ENCODE results near the gene AKAP6. TPM values are rescaled to one million over a fixed set of nuclear protein-coding genes. Genes with fewer than 3 reads are reported as not detected.

The AKAP6 gene
- total RNA-seq, 2 donors from 2014 or later, result 98.2 to 111 TPM

DNA sequence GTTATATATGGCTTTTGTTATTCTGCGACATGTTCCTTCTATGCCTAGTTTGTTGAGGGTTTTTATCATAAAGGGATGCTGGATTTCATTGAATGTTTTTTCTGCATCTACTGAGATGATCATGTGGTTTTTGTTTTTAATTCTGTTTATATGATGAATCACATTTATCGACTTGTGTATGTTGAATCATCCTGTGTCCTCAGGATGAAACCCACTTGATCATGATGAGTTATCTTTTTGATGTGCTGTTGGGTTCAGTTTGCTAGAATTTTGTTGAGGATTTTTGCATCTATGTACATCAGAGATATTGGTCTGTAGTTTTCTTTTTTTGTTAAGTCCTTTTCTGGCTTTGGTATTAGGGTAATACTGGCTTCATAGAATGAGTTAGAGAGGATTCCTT lies 291.2 kb downstream of the AKAP6 start:
- intact Hi-C loops (cut with DNase I), result no loop called here
- ATAC-seq, result no peak
- no peak for DNase-seq

DNA sequence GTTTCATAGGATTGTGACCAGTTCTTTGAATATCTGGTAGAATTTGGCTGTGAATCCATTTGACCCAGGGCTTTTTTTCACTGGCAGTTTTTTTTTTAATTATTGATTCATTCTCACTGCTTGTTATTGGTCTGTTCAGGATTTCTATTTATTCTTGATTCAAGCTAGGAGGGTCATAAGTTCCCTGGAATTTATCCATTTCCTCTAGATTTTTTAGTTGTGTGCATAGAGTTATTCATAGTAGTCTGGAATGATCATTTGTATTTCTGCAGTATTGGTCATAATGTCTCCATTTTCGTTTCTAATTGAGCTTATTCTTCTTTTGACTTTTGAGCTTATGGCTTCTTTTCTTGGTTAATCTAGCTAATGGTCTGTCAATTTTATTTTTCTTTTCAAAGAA lies 291.6 kb downstream of the AKAP6 start:
- intact Hi-C loops (cut with DNase I), result no loop called here
- DNase-seq, result no peak
- ATAC-seq, result no peak

- DNase-seq (no peak), ATAC-seq (no peak)
- intact Hi-C loops (cut with DNase I), result no loop called here
Observed at GRCh38 chr14:32621585-32621984, 292.5 kb downstream of the AKAP6 start.

GRCh38 chr14:32622742-32623141 lies 293.6 kb downstream of the AKAP6 start:
- intact Hi-C loops (cut with DNase I), result no loop called here
- DNase-seq (no peak), ATAC-seq (no peak)

DNA sequence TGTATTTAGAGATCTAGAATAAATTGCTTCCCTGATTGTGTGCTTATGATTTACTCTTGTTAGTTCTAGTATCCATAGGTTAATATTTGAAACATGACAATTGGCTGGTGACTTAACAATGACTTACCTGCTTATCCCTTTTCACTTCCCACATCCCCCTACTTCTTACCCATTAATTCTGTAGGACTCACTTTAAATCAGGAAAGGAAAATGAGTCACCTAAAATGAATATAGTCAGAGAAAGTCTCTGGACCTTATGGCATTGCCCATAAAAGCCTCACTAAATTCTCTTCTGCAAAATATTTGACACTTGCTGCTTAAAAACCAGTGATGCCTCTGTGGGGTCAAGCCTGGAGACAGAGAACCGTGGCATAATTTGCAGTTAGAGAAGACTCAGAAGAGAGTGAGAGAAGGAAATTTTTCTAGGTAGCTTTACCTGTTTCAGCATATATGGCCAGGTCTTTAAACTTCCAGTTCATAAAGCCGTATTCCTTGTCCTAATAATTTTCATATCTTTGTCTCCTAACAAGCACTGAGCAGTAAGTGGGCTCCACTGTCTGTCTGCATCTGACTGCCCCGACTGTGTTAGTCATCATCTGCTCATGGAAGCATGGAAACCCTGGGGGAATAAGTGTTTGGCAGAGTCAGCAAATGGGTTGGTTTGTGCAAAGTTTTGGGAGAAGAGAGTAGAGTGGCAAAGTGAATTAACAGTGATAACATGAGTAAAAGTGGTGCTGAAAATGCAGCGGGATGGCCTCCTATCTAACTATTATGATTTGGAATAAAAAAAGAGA lies 294.4 kb downstream of the AKAP6 start:
- ATAC-seq, result peak in 1 of 2 donors; percentile 45
- no peak for DNase-seq
- intact Hi-C loops (cut with DNase I), result no loop called here

GRCh38 chr14:32625211-32625610 lies 296.1 kb downstream of the AKAP6 start:
- no peak for DNase-seq
- no peak for ATAC-seq
- intact Hi-C loops (cut with DNase I), result no loop called here

DNA sequence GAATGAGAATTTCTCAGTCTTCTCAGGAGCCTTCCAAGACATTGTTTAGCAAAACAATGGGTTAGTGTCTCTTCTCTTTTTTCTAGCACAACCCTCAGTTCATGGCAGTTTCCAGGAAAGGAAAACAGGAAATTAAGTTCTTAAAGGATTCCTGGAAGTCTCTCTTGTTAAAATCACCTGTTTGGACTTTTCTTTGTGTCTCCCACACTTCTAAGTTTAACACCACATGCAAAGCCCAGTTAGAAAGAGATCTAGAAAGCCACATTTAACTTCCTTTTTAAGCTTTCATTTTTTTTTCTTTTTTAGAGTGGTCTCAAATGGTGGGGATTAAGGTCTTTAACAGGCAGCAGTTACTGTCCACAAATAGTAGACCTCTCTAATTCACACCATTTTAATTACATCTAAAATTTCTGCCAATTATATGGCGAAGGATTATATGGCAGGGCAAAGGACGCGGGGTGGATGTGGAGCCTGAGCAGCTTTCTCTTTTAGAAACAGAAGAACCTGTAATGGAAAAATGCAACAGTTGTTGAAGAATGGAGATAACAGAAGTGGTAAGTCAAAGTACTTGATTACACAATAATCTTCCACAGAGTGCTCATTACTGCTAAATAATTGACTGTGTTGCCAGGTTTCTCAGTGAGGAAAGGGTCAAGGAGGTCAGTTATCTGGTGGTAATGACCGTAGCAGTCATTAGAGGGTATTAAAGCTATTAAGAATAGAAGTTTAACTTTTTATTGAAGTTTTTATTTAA lies 298.6 kb downstream of the AKAP6 start:
- DNase-seq (no peak), ATAC-seq (no peak)
- intact Hi-C loops (cut with DNase I), result no loop called here

GRCh38 chr14:32629236-32629635 lies 300.1 kb downstream of the AKAP6 start:
- intact Hi-C loops (cut with DNase I), result no loop called here
- DNase-seq (no peak), ATAC-seq (no peak)

DNA sequence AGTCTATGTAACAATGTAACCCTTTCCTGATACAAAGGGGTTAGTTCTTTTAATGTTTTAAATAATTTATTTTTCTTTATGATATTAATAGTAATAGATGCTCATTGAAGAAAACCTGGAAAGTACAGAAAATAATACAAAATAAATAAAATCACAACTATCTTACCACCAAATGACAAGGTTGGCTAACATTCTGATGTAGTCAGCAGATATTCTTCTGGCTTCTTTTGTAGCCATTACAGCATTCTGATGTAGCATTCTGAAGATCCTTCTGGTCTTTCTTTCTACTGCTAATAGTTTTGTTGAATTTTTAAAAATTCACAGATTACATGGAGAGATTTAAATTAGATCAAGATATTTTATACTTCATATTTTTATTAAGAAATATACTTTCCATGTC lies 301.6 kb downstream of the AKAP6 start:
- ATAC-seq (no peak), DNase-seq (no peak)
- intact Hi-C loops (cut with DNase I), result no loop called here

- intact Hi-C loops (cut with DNase I), result no loop called here
- DNase-seq, result no peak
- no peak for ATAC-seq
Observed at GRCh38 chr14:32633224-32633859, 304.2 kb downstream of the AKAP6 start.

DNA sequence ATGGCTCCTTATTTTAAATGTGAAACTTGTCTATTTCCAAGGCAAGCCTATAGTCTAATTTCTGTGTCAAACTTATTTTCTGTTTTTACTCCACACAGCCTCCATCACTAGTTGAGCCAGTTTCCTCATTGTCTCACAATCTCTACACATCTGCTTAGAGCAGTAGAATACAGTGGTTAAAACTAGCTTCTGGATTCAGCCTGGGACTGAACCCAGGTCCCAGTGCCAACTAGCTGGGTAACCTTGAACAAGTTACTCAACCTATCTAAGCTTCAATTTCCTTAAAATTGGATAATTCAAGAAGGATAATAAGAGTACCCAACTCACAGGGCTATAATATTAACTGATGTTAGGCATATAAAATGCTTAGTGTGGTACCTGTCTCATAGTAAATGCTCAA lies 304.8 kb downstream of the AKAP6 start:
- ATAC-seq, result no peak
- intact Hi-C loops (cut with DNase I), result no loop called here

GRCh38 chr14:32635061-32635719 lies 306.1 kb downstream of the AKAP6 start:
- ATAC-seq (peak; percentile 53 to 78), DNase-seq (no peak)
- intact Hi-C loops (cut with DNase I), result no loop called here

More for the DNA sequence above, 304.8 kb downstream of the AKAP6 start:
- no peak for DNase-seq

- intact Hi-C loops (cut with DNase I), result no loop called here
- DNase-seq (no peak), ATAC-seq (no peak)
Observed at GRCh38 chr14:32637582-32637981, 308.5 kb downstream of the AKAP6 start.

DNA sequence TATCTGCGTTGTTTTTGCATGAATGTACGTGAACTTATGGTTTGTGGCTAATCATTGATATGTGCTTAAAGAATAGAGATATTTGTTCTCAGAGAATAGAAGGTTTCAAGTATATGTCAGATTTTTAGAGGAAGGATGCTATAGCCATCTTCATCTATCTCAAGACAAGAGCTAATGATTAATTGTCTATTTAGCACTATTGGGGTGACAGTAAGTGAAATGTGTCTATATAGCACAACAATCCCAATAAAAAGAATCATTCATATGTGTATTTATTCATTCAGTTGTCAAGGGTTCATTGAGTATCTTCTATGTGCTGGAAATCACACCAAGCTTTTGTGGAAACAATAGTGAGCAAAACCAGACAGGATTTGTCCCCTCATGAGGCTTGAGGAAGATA lies 310.1 kb downstream of the AKAP6 start:
- intact Hi-C loops (cut with DNase I), result no loop called here
- no peak for DNase-seq
- no peak for ATAC-seq

GRCh38 chr14:32645551-32645950 lies 316.5 kb downstream of the AKAP6 start:
- no peak for DNase-seq
- intact Hi-C loops (cut with DNase I), result no loop called here
- no peak for ATAC-seq

DNA sequence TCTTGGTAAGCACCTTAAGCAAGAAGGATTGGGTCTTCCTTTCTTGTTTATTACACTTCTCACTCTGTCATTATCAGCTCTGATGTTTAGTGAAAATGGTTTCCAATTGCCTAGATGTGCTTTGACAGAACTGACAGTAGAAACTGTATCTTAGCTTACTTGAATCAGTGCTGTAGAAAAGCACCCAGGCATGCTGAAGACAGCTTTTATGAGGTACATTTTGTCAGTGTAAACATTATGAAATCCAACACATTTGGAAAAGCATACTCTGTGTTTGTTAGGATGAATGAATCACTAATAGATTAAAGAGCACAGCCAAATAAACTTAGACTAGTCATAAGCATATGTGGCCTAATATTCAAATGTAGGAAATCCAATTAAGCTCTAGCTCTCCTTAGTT lies 319.3 kb downstream of the AKAP6 start:
- no peak for DNase-seq
- peak in 1 of 2 donors; percentile 49 for ATAC-seq
- intact Hi-C loops (cut with DNase I), result no loop called here

GRCh38 chr14:32650030-32650429 lies 320.9 kb downstream of the AKAP6 start:
- intact Hi-C loops (cut with DNase I), result no loop called here
- DNase-seq, result no peak
- no peak for ATAC-seq

DNA sequence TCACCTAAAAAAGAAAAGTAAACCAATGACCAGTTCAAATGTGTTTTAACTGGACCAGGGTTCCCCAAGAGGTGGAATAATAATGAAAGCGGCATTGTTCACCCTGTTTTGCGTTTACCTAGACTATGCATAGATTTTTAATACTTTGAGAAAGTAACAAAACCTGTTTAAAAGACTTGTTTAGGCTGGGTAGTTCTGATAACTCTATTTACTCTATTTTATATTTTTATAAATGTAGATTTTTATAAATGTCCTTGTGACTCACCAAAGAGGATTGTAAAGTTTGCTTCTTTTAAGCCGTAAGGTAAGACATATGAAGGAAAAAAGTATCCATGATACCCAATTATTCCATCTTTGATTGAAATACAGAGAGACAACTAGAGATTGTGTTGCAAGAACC lies 321.6 kb downstream of the AKAP6 start:
- DNase-seq, result no peak
- intact Hi-C loops (cut with DNase I), result no loop called here
- no peak for ATAC-seq

- ATAC-seq, result no peak
- intact Hi-C loops (cut with DNase I), result no loop called here
- DNase-seq, result no peak
Observed at GRCh38 chr14:32654106-32654505, 325.0 kb downstream of the AKAP6 start.

DNA sequence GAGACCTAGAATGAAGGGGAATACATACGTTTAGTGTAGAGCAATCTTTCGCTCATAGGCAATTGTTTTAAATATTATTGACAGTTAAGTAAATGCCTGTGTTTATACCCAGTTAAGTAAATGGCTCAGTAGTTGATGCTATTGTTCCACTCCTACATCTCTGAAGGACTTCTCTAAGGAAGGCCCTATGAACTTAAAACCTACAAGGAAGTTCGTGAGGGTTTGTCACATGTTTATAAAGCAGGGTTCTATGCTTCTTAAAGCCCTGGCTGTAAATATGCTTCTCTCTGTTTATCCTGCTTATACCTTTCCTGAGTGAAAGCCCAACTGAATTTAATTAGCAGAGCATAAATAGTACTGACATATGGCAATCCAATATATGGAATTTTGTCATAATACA lies 327.5 kb downstream of the AKAP6 start:
- DNase-seq (no peak), ATAC-seq (no peak)
- intact Hi-C loops (cut with DNase I), result no loop called here
